GM15510 (cell line): ENCODE data around the gene CDC42BPG.

Source experiments
- POLR2A ChIP-seq: IDR thresholded peaks from 3 replicates; pipeline ENCODE4 v1.6.1; 2011; ENCODE audit warnings: borderline replicate concordance; ENCODE audit not compliant: insufficient read length; ENCODE audit errors: extremely low read depth

CDC42BPG gene

GRCh38 chr11:64841592-64842365 lies 2.7 kb downstream of the CDC42BPG start:
- no peak for TF ChIP-seq POLR2A

- TF ChIP-seq POLR2A, result no peak
These were observed 4.3 kb downstream of the CDC42BPG start for GRCh38 chr11:64839887-64840782.

GRCh38 chr11:64839335-64839734 lies 5.1 kb downstream of the CDC42BPG start:
- TF ChIP-seq POLR2A, result no peak

- no peak for TF ChIP-seq POLR2A
These were observed 5.7 kb downstream of the CDC42BPG start for GRCh38 chr11:64838600-64839334.

- TF ChIP-seq POLR2A, result no peak
These were observed 6.5 kb downstream of the CDC42BPG start for GRCh38 chr11:64837887-64838351.

- no peak for TF ChIP-seq POLR2A
These were observed 7.9 kb downstream of the CDC42BPG start for GRCh38 chr11:64836448-64837072.

GRCh38 chr11:64835616-64836447 lies 8.6 kb downstream of the CDC42BPG start:
- no peak for TF ChIP-seq POLR2A

- TF ChIP-seq POLR2A, result no peak
These were observed 9.5 kb downstream of the CDC42BPG start for GRCh38 chr11:64834723-64835615.

GRCh38 chr11:64834031-64834722 lies 10.3 kb downstream of the CDC42BPG start:
- no peak for TF ChIP-seq POLR2A

GRCh38 chr11:64833509-64833908 lies 10.9 kb downstream of the CDC42BPG start:
- no peak for TF ChIP-seq POLR2A

GRCh38 chr11:64833198-64833502 lies 11.3 kb downstream of the CDC42BPG start:
- no peak for TF ChIP-seq POLR2A
